GM10266 (cell line): ENCODE data around the gene ZNF335.

ENCODE experiments used
- DNase-seq: peaks from one replicate; pipeline ENCODE4 v3.0.0; 2012; ENCODE audit errors: extremely low spot score
- CTCF ChIP-seq: IDR thresholded peaks from 2 replicates; pipeline ENCODE4 v1.5.1; 2012; ENCODE audit warnings: mild to moderate bottlenecking, low read depth; ENCODE audit not compliant: control insufficient read depth, insufficient read depth; ENCODE audit errors: missing control alignments

ZNF335 gene

GRCh38 chr20:45927071-45927878 is 44.7 kb downstream of the ZNF335 start:
- no peak for DNase-seq
- no peak for TF ChIP-seq CTCF

- no peak for DNase-seq
- no peak for TF ChIP-seq CTCF
These were observed 45.3 kb downstream of the ZNF335 start for GRCh38 chr20:45926731-45927070.

DNA sequence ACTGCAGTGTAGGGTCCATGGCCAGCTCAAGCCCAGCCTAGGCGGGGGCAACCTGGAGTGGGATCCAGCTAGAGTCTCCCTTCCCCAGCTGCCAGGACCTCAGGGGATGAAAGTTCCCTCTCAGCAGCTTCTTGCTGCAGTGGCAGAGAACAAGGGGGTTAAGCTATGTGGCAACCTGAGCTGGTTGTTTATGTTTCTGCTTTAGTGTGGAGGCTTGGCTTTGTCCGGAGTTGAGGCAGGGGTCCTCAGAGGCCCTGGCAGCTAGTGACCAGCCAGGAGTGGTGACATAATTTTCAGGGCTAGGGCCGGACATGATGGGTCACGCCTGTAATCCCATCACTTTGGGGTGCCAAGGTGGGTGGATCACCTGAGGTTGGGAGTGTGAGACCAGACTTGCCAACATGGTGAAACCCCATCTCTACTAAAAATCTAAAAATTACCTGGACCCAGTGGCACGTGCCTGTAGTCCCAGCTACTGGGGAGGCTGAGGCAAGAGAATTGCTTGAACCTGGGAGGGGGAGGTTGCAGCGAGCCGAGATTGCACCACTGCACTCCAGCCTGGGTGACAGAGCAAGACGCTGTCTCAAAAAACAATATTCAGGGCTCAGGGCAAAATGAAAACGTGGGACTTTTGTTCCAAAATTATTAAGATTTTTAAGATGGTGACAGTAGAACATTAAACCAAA is 46.0 kb downstream of the ZNF335 start:
- no peak for DNase-seq
- TF ChIP-seq CTCF = no peak

- DNase-seq = no peak
- TF ChIP-seq CTCF = no peak
These were observed 47.4 kb downstream of the ZNF335 start for GRCh38 chr20:45924391-45925261.

- TF ChIP-seq CTCF = no peak
- no peak for DNase-seq
These were observed 50.4 kb downstream of the ZNF335 start for GRCh38 chr20:45921337-45922189.

GRCh38 chr20:45920462-45921336 is 51.3 kb downstream of the ZNF335 start:
- no peak for DNase-seq
- TF ChIP-seq CTCF = no peak
